22Rv1 (cell line): ENCODE data around the gene TRAK1.

Experiments used
- H3K27ac ChIP-seq: fragments of 450-650 bp; 2 replicates; pipeline ENCODE4 v1.5.1; 2017
- CTCF ChIP-seq: fragments of 450-650 bp; IDR thresholded peaks from 2 replicates; pipeline ENCODE4 v1.5.1; 2017; ENCODE audit warnings: mild to moderate bottlenecking
- ZFX ChIP-seq: fragments of 450-650 bp; IDR thresholded peaks from 2 replicates; pipeline ENCODE4 v1.6.1; 2017; ENCODE audit warnings: antibody characterized with exemption, borderline replicate concordance

The TRAK1 gene

GRCh38 chr3:42115215-42115614 lies 24.1 kb downstream of the TRAK1 start:
- H3K27ac ChIP-seq: no peak overlapping the region
- TF ChIP-seq ZFX (no peak), CTCF (no peak)

GRCh38 chr3:42115946-42116345 lies 24.8 kb downstream of the TRAK1 start:
- TF ChIP-seq ZFX: no peak
- no peak for TF ChIP-seq CTCF

GRCh38 chr3:42116466-42116865 lies 25.3 kb downstream of the TRAK1 start:
- H3K27ac ChIP-seq: no peak overlapping the region
- no peak for TF ChIP-seq CTCF
- no peak for TF ChIP-seq ZFX

More at GRCh38 chr3:42115946-42116345, 24.8 kb downstream of the TRAK1 start:
- H3K27ac ChIP-seq: no peak overlapping the region

GRCh38 chr3:42117175-42118008 lies 26.2 kb downstream of the TRAK1 start:
- peak; percentile 80 for TF ChIP-seq CTCF
- no peak for TF ChIP-seq ZFX
- no peak overlapping the region for H3K27ac ChIP-seq

GRCh38 chr3:42118762-42119361 lies 27.7 kb downstream of the TRAK1 start:
- TF ChIP-seq ZFX: no peak
- TF ChIP-seq CTCF: peak; percentile 72
- H3K27ac ChIP-seq: no peak overlapping the region

- no peak for TF ChIP-seq CTCF
- no peak for TF ChIP-seq ZFX
- no peak overlapping the region for H3K27ac ChIP-seq
Observed at GRCh38 chr3:42119561-42120355, 28.6 kb downstream of the TRAK1 start.
